Activated CD4-positive, CD25-positive, alpha-beta regulatory T cell (primary cell): ENCODE data around the gene DDX27.
"Not testable (repeated sequence)": the region's sequence is repeated elsewhere in the genome, so short reads cannot be mapped to it uniquely, and the experiment has no call there.

Experiments used
- DNase-seq, 4 experiments: peaks; one replicate each; lab custom pipeline; 2025; lab: John Stamatoyannopoulos, UW

The DDX27 gene, protein sequence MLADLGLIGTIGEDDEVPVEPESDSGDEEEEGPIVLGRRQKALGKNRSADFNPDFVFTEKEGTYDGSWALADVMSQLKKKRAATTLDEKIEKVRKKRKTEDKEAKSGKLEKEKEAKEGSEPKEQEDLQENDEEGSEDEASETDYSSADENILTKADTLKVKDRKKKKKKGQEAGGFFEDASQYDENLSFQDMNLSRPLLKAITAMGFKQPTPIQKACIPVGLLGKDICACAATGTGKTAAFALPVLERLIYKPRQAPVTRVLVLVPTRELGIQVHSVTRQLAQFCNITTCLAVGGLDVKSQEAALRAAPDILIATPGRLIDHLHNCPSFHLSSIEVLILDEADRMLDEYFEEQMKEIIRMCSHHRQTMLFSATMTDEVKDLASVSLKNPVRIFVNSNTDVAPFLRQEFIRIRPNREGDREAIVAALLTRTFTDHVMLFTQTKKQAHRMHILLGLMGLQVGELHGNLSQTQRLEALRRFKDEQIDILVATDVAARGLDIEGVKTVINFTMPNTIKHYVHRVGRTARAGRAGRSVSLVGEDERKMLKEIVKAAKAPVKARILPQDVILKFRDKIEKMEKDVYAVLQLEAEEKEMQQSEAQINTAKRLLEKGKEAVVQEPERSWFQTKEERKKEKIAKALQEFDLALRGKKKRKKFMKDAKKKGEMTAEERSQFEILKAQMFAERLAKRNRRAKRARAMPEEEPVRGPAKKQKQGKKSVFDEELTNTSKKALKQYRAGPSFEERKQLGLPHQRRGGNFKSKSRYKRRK

DNA sequence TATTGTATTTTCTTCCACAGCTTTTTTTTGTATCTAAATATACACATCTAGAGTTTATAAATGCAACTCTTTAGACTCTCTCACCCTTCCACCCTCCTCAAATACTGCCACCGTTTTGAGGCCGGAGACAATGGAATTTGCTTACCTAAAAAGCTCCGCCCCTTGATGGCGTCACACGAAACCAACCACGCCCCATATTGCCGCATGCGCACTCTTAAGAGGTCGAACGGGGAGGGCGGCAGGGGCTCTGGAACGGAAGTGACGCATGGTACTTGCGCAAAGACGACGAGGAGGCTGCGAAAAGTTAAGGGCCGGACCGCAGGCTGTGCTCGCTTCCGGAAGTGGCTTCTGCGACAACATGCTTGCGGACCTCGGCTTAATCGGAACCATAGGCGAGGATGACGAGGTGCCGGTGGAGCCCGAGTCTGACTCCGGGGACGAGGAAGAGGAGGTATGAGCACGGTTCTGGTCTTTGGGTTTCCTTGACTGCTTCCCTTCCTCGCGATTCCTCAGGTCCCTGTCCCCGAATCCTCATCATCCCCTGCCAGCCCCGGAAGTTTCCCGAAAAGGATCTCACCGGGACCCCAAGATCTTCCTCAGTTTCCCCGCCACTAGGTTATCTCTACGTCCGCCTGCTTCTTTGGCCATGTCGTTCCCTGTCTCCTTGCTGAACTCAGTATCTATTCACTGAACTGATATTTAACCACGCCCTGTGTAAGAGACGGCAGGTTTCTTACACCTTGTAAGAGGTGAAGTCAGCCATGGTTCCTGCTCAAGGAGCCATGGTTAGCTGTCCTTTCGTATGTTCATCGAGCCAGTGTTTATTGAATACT is at the start of gene DDX27:
TSS of gene DDX27 (plus strand) at position 326 of the 833 bp plus-strand sequence. CDS start at position 359, 33 bp downstream.
- peak; percentile 84 to 92 (median 88) for DNase-seq

DNA sequence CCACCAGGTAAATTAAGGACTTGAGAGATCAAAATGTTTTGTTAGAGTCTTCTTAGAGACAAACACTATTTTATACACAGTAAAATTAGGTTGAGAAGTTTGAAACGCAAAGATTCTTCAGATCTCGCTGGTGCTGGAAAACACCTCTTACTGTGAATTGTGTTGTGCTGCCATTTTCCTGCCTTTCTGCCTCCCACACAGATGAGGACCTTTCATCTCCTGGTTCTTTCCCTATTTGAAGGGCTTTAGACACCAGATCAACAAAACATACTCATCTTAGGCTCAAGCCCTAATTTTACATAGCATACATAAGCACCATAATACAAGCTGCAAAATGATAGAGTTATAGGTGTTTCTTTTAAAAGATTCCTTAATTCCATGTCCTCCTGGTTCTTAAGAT is 49.7 kb upstream of the DDX27 start:
- no peak for DNase-seq

DNA sequence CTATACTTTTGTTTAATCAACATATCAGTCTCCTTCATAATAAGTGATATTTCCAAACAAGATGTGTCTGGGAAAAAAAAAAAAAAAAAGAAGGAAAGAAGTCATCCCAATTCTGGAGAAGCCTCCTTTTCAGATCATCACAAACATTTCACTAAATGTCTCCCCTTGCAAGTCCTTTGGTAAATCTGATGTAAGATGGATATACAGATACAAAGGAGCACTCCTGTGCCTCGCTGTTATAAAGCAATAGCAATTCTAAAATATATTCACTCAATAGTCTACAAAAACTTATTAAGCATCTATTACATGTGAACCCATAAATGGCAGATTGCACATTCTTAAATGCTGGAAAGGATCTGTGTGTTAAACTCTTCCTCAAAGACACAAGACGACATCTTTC is 48.5 kb upstream of the DDX27 start:
- no peak for DNase-seq

DNA sequence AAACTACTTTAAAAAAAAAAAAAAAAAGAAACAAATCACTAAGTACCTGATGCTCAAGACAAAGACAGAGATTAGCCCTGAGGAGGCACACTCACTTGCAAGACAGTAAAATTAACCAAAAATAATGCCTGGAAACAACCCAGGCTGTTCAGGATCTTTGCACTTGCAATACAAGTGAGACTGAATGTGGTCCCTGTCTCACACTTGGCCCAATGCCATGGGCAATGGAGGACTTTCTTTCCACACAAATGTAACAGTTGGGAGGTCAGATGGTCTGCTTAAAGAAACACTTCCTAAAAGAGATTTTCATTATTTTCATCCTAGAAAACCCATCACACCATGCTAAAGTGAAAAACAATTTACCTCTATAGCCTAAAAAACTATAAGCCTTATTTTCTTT is 47.3 kb upstream of the DDX27 start:
- DNase-seq, result no peak

DNA sequence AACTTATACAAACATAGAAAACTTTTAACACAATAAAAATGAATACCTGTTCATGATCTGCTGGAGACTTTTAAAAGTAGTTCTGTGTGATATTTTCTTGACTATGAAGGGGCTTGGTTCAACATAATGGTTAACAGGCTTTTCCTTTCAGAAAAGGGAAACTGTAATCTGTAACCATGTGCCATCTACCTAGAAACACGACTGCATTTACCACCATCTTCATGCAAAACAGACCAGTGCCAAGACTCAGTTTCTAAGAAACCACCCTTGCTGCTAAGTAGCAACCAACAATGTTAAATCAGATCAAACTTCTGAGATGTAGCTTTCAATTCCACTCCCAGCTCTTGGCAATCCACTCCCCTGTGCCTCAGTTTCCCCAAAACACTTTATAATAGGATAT is 46.8 kb upstream of the DDX27 start:
- no peak for DNase-seq

DNA sequence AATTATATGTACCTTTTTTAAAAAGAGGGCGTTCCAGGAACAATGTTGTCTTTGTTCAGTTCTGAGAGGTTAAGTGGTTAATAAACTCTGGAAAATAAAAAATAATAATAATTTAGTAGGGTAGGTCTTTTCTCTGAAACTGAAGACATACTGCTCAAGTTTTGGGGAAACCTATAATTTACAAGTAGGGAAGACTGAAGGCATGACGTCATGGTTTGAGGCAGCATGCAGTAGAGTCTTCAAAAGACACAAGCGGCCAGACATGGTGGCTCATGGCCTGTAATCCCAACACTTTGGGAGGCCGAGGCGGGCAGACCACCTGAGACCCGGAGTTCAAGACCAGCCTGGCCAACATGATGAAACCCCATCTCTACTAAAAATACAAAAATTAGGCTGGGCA is 45.0 kb upstream of the DDX27 start:
- no peak for DNase-seq

DNA sequence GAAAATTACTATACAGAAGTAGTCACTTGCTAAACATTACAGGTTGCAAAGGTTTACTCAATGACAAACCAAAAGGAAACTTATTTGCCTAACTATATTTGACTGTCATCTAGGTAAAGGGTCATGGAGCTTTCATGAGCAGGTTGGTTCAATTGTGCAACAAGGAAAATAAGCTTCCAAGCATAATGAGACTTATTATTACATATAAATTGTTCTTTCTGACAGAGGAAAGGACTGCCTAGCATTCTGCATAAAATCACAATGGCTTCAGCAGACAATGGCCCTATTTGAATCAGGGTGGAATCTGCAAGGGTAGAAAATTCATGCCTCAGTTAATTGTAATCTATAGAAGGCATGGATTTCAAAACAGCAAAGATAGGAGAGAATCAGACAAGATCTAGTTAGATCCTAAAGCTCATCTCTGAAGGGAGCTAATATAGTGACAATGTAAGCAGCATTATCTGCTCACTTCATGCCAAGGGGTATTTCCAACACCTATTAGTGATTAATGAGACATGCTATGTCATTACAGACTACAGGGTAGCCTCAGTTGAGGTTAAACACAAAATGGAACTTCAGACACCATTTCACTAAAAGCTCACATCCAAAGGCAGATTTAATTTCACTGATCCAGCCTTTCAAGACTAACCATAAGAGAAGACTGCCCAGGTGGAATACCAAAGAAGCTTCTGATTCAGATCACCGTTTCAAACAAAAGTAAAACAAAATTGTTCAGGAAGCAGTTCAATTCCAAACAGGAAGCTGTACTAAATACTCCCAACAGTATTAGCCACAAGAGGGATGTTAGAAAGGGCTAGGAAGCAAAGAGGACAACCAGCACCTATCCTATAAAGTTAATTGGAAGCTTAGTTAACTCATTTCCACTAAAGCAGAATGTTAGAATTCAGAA is 39.6 kb upstream of the DDX27 start:
- no peak for DNase-seq

DNA sequence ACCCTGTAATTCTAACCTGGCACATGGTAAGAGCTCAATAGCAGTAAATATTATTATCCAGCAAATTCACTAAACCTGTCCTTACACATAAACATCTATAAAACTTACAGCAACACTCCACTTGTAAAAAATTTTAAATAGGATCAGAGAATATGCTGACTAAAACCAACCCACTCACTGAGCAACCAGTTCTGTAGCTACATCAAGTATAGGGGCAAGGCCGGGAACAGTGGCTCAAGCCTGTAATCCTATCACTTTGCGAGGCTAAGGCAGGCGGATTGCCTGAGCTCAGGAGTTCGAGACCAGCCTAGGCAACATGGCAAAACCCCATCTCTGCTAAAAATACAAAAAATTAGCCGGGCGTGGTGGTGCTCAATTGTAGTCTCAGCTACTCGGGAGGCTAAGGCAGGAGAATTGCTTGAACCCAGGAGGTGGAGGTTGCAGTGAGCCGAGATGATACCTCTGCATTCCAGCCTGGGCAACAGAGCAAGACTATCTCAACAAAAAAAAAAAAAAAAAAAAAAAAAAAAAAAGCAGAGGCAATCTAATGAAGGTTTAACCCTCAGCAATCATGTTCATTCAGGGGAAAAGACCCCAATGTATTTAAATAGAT is 37.8 kb upstream of the DDX27 start:
- no peak for DNase-seq

DNA sequence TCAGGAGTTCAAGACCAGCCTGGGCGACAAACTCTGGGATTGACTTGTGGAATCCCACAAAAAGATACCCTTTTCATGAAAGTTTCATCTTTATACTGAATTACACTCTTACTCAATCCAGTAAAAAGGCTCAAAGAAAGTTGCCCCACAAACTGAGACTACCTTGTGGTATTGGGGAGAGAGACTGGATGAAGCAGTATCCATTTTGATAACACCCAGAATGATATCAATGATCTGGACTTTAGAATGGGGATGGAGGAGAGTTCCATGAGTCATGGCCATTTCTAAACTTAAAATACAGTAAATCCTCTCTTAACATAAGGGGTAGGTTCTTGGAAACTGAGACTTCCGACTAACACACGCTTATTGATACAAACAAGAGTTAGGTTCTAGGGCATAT is 35.8 kb upstream of the DDX27 start:
- DNase-seq, result no peak

DNA sequence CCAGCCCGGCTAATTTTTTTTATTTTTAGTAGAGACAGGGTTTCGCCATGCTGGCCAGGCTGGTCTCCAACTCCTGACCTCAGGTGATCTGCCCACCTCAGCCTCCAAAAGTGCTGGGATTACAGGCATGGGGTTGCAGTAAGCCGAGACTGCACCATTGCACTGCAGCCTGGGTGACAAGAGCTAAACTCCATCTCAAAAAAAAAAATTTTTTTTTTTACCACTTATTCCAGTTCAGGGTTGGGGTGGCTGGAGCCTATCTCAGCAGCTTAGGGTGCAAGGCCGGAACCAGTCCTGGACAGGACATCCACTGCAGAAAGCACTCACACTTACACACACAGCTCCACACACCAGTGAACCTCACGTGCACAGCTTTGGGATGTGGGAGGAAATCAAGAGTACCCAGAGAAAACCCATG is 35.1 kb upstream of the DDX27 start:
- not testable (repeated sequence) for DNase-seq

DNA sequence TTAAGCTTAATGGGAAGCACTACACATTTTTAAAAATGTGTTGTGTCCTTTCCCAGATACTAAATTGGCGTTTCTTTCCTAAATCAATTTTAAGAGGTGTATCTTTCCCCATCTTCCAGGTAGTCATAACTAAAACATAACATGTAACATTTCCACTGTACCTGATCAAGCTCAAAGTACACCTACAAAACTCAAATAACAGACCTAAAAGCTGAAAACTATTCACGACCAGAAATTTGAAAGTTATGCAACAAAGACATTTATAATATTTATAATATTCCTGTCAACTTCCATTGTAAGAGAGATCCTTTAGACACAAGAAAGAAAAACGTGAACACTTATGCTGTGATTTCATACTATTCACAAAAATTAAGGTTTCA is 34.5 kb upstream of the DDX27 start:
- no peak for DNase-seq

DNA sequence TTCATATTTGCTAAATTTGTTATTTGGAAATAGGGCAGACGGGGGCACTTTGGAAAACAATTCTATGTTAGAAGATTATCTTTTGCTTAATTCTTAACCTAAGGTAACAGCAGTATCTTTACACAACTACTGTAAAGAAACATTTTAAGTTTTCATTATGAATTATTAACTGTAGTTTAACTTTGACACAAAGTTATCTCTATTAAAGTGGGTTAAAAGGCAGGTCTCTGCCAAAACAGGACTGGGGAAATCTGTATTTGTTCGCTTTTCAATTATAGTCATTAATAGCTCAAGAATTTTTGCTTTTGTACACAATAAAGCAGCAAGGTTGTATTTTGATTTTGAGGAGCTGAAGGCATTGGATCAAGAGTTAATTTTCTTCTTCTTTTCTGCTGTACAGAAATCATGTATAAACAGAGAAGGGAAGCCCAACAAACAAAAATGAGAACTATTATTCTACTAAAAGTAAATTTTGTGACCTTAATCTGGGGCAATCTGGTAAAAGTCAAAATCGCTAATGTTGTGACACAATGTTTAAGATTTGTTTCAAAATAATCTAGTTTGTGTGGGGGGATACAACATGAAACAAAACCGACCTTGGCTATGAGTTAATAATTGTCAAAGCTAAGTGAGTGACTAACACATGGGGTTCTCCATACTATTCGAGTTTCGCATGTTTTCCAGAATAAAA is 34.0 kb upstream of the DDX27 start:
- no peak for DNase-seq

DNA sequence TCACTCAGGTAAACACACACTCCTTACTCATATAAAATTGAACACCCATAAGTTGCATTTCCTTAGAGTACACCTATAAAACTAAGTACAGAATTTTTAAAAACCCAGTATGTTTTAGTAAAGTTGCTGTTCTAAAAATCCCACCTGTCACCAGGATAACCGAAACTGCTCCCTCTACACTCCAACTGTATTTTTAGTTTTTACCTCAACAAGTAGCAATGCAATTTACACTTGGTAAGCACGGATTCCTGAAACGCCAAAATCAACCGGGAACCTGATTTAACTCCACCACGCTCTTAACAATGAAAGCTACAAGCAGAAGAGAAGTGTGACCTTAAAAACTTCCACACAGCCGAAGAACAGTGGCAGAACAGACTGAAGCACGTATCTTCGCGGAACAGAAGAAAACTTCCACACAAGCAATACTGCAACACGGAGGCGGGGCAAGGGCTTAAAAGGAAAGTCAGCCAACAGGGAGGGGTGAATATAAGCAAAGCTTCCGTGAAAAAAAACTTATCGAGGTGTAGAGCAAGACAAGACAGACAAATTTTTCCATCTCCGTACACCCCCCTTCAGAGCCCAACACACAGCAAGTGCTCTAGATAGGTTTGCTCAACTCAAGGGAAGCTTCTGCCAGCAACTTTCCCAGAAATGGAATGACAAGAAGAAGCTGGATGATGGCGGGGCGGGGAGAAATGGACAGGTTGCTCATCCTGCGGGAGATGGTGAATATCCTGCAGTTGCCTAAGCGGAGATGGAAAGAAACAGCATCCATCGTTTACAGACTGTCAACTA is 32.5 kb upstream of the DDX27 start:
- peak in 3 of 4 experiments; percentile 10 to 16 (median 16) for DNase-seq

DNA sequence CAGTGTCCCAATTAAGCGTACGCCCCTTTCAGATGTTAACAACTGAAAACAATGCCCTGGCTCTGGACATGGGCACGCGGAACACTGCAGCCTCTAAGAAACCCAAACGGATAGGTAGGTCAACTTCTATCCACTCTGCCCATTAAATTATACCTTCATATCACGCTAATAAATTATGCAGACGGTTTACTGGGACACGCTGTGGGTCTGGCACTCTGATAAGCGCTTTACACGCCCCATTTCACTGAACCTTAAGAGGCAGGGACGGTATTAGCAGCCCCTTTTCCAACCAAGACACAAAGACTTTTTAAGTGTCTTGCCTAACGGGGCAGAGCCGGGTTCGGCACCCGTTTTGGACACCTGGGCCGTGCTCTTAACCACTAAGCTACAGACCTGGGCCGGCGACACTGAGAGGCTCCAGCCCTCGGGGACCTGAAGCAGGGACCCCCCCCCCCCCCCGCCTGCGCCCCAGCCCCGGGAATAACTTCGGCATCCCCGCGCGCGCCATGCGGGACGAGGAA is 31.8 kb upstream of the DDX27 start:
- peak in 1 of 4 experiments; percentile 26 for DNase-seq

DNA sequence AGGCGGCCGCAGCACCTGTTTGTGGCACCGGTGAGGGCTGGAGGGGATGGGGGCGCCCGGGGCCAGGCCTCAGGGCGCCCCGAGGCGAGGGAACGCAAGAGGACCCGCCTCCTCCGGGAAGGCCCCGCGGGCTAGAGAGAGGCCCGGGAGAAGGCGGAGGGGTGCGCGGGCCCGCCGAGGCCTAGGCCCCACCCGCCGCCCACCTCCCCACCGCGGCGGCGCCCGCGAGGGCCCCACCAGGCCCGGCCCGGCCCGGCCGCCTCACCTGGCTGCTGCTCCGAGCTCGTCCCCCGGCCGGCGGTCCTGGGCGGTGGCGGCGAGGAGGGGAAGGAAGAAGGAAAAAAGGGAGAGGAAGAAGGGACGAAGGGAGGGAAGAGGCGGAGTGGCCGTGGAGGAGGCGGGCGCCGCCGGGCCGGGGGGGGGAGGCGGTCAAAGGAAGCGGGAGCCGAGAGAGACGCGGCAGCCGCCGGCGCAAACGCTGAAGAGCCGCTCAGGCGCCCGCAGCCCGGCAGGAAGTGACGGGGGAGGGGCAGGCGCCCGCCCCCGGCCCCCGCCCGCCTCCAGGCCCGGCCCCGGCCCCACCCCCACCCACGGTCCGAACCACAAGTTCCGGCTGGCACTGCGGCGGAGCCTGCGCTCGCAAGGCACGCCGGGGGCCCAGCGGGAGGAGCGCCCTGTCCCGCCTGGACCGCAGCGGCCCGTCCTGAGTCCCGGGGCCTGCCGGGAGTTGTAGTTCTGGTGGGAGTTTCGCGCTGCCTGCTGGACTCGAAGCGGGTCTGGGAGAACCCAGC is 31.2 kb upstream of the DDX27 start, which contains the start of gene STAU1:
TSS of gene STAU1 (minus strand) at position 484 of the 791 bp plus-strand sequence. CDS start 22,133 bp downstream, outside the sequence.
- DNase-seq, result peak; percentile 88 to 96 (median 92)

DNA sequence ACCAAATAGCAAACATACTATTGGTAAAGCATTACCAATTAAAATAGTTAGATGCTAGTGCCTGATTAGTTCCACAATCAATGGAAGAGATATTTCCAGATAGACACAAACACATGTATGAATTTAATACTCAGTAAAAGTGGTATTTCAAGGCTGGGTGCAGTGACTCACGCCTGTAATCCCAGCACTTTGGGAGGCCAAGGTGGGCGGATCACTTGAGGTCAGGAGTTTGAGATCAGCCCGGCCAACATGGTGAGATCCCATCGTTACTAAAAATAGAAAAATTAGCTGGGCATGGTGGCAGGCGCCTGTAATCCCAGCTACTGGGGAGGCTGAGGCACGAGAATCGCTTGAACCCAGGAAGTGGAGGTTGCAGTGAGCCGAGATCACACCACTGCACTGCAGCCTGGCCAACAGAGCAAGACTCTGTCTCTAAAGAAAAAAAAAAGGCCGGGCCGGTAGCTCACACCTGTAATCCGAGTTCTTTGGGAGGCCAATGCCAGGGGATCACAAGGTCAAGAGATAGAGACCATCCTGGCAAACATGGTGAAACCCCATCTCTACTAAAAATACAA is 26.2 kb upstream of the DDX27 start:
- DNase-seq, result not testable (repeated sequence)

DNA sequence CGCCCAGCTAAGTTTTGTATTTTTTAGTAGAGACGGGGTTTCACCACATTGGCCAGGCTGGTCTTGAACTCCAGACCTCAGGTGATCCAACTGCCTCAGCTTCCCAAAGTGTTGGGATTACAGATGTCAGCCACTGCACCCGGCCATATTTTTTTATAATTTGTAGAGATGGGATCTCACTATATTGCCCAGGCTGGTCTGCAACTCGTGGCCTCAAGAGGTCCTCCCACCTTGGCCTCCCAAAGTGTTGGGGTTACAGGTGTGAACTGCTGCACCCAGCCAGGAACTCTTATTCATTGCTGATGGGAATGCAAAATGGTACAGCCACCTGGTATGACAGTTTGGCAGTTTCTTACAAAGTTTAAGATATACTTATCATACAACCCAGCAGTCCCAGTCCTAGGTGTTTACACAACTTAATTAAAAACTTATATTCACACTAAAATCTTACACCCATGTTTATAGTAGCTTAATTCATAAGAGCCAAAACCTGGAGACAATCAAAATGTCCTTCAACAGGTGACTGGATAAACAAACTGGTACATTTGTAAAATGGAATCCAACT is 19.4 kb upstream of the DDX27 start:
- no peak for DNase-seq
